HEK293 (cell line): ENCODE data around the gene RELB.

ENCODE experiments used
- ATF2 ChIP-seq: fragments of 450-650 bp; formaldehyde crosslinking; IDR thresholded peaks from 2 replicates; pipeline ENCODE4 v1.5.1; 2016; ENCODE audit warnings: missing biosample characterization, missing genetic modification characterization, low read depth
- KLF16 ChIP-seq: fragments of 450-650 bp; formaldehyde crosslinking; IDR thresholded peaks from 2 replicates; pipeline ENCODE4 v1.5.1; 2017; ENCODE audit warnings: missing biosample characterization, missing genetic modification characterization
- SP7 ChIP-seq: fragments of 450-650 bp; formaldehyde crosslinking; IDR thresholded peaks from 2 replicates; pipeline ENCODE4 v1.5.1; 2016; ENCODE audit warnings: missing biosample characterization, missing genetic modification characterization
- ZBTB8A ChIP-seq: fragments of 450-650 bp; formaldehyde crosslinking; IDR thresholded peaks from 2 replicates; pipeline ENCODE4 v1.5.1; 2016; ENCODE audit warnings: missing biosample characterization, missing genetic modification characterization
- ZNF146 ChIP-seq: fragments of 450-650 bp; formaldehyde crosslinking; IDR thresholded peaks from 2 replicates; pipeline ENCODE4 v1.5.1; 2016; ENCODE audit warnings: missing biosample characterization, missing genetic modification characterization
- ZNF324 ChIP-seq: fragments of 450-650 bp; formaldehyde crosslinking; IDR thresholded peaks from 2 replicates; pipeline ENCODE4 v1.5.1; 2016; ENCODE audit warnings: missing biosample characterization, missing genetic modification characterization
- ZNF433 ChIP-seq: fragments of 450-650 bp; formaldehyde crosslinking; IDR thresholded peaks from 2 replicates; pipeline ENCODE4 v1.5.1; 2016; ENCODE audit warnings: missing biosample characterization, missing genetic modification characterization, low read depth
- ZSCAN18 ChIP-seq: fragments of 450-650 bp; formaldehyde crosslinking; IDR thresholded peaks from 2 replicates; pipeline ENCODE4 v1.5.1; 2016; ENCODE audit warnings: missing biosample characterization, missing genetic modification characterization
- ZSCAN5A ChIP-seq: fragments of 450-650 bp; formaldehyde crosslinking; IDR thresholded peaks from 2 replicates; pipeline ENCODE4 v1.5.1; 2016; ENCODE audit warnings: missing biosample characterization, missing genetic modification characterization
- TF ChIP-seq, protein P1 (sequence below): fragments of 450-650 bp; formaldehyde crosslinking; IDR thresholded peaks from 2 replicates; pipeline ENCODE4 v1.5.1; 2016; ENCODE audit warnings: missing biosample characterization, missing genetic modification characterization
- TF ChIP-seq, protein P2 (sequence below): fragments of 450-650 bp; formaldehyde crosslinking; IDR thresholded peaks from 2 replicates; pipeline ENCODE4 v1.5.1; 2016; ENCODE audit warnings: missing biosample characterization, missing genetic modification characterization

DNA sequence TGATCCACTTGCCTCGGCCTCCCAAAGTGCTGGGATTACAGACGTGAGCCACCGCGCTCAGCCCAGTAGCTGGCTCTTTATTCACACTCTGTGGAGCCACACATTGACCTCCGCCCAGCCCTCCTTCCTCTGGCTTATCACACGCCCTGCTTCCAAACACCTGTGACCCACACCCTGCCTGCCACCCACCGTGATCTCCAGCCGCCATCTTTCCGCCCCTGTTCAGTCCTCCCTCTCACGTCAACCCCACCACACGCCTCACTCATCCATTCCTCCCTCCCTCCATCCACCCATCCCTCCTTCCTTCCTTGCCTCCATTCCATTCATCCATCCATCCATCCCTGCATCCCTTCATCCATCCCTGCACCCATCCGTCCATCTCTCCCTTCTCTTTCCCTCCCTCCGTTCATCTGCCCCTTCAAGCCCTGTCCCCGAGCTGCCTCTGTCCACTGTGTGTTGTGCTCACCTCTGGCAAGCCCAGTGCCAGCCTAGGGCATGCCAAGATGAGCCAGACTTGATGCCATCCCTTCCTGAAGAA, 57.4 kb downstream of the RELB start:
- no peak for TF ChIP-seq ZNF433
- TF ChIP-seq ZNF146 (tag by site-specific recombination): no peak
- no peak for TF ChIP-seq ZBTB8A
- TF ChIP-seq KLF16 (tag by site-specific recombination): no peak
- no peak for TF ChIP-seq ATF2 (tag by site-specific recombination)
- TF ChIP-seq, protein P1, sequence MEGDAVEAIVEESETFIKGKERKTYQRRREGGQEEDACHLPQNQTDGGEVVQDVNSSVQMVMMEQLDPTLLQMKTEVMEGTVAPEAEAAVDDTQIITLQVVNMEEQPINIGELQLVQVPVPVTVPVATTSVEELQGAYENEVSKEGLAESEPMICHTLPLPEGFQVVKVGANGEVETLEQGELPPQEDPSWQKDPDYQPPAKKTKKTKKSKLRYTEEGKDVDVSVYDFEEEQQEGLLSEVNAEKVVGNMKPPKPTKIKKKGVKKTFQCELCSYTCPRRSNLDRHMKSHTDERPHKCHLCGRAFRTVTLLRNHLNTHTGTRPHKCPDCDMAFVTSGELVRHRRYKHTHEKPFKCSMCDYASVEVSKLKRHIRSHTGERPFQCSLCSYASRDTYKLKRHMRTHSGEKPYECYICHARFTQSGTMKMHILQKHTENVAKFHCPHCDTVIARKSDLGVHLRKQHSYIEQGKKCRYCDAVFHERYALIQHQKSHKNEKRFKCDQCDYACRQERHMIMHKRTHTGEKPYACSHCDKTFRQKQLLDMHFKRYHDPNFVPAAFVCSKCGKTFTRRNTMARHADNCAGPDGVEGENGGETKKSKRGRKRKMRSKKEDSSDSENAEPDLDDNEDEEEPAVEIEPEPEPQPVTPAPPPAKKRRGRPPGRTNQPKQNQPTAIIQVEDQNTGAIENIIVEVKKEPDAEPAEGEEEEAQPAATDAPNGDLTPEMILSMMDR (tag by site-specific recombination): no peak
- TF ChIP-seq, protein P2, sequence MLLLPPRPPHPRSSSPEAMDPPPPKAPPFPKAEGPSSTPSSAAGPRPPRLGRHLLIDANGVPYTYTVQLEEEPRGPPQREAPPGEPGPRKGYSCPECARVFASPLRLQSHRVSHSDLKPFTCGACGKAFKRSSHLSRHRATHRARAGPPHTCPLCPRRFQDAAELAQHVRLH: no peak
- TF ChIP-seq ZNF324 (tag by site-specific recombination): no peak
- TF ChIP-seq ZSCAN18: no peak
- no peak for TF ChIP-seq ZSCAN5A (tag by site-specific recombination)
- TF ChIP-seq SP7 (tag by site-specific recombination): no peak
